Lower leg skin (tissue), 4 donors: ENCODE measurements around the gene SARNP. TPM values are rescaled to one million over a fixed set of nuclear protein-coding genes. Genes with fewer than 3 reads are reported as not detected.
A peak's percentile ranks its signal among the peaks of the same experiment; 100 is the strongest.

ENCODE experiments used
- DNase-seq, 2 donors: peaks; one replicate each; pipeline ENCODE4 v3.0.0-alpha.2; 2019; ENCODE audit warnings: low spot score in 2 of 2
- H3K4me3 ChIP-seq: fragments of 200-600 bp; sonication (generic); 2 replicates; pipeline ENCODE4 v1.5.1; 2017; ENCODE audit warnings: mild to moderate bottlenecking, low read depth; ENCODE audit not compliant: poor library complexity, severe bottlenecking
- POLR2A ChIP-seq, 2 donors: fragments of 450-650 bp; IDR thresholded peaks; one replicate each; pipeline ENCODE4 v1.6.1; 2016 to 2017; ENCODE audit warnings: antibody characterized with exemption in 2 of 2, mild to moderate bottlenecking in 1 of 2, moderate library complexity in 1 of 2
- whole genome bisulfite sequencing, 2 donors: methylation state at CpG; one replicate each; pipeline ENCODE4 v1.1.5; 2018; 5-methylcytosine and 5-hydroxymethylcytosine counted together
- intact Hi-C: fragments of 100-400 bp; cut with DNase I; formaldehyde crosslinking; loops from one replicate; pipeline ENCODE4 v1.15.0; 2023; ENCODE audit warnings: low total_unique reads
- total RNA-seq, 4 donors: library from RNA; depleted of rRNA; stranded (reverse); fragments of >200 nt; gene quantifications; one replicate each; pipeline ENCODE4 v1.1.0, GENCODE V29; 2016
- TF ChIP-seq, protein P1 (sequence below), 3 donors: fragments of 450-650 bp; IDR thresholded peaks; one replicate each; pipeline ENCODE4 v1.5.1; 2016; ENCODE audit warnings: antibody characterized with exemption in 3 of 3, mild to moderate bottlenecking in 3 of 3, moderate library complexity in 2 of 3

The SARNP gene
- total RNA-seq, 4 donors from 2014 or later = 36.8 to 62.1 (median 59.6) TPM

DNA sequence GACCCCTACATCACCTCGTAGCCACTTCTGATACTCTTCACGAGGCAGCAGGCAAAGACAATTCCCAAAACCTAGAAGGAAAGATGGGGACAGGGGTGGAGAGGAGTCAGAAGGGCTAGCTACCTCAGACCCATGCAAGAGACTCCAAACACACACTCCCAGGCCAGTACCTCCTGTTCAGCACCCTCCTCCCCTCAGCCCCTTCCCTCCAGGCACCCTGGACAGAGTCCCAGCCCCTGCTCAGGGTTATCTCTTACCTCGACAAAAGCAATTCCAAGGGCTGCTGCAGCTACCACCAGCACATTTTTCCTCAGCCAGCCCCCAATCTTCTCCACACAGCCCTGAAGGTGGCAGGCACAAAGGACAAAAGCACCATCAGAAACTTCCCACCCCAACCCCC lies 92.0 kb downstream of the SARNP start:
- no peak for TF ChIP-seq POLR2A (IDR thresholded peaks at IDR 0.05)
- TF ChIP-seq, protein P1, sequence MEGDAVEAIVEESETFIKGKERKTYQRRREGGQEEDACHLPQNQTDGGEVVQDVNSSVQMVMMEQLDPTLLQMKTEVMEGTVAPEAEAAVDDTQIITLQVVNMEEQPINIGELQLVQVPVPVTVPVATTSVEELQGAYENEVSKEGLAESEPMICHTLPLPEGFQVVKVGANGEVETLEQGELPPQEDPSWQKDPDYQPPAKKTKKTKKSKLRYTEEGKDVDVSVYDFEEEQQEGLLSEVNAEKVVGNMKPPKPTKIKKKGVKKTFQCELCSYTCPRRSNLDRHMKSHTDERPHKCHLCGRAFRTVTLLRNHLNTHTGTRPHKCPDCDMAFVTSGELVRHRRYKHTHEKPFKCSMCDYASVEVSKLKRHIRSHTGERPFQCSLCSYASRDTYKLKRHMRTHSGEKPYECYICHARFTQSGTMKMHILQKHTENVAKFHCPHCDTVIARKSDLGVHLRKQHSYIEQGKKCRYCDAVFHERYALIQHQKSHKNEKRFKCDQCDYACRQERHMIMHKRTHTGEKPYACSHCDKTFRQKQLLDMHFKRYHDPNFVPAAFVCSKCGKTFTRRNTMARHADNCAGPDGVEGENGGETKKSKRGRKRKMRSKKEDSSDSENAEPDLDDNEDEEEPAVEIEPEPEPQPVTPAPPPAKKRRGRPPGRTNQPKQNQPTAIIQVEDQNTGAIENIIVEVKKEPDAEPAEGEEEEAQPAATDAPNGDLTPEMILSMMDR (IDR thresholded peaks at IDR 0.05) = no peak
- 52 to 53% methylated on average over 3 of the region's 3 CpGs for WGBS, 2 donors
- intact Hi-C loops = no loop called here
- DNase-seq = no peak
- no peak overlapping the region for H3K4me3 ChIP-seq

DNA sequence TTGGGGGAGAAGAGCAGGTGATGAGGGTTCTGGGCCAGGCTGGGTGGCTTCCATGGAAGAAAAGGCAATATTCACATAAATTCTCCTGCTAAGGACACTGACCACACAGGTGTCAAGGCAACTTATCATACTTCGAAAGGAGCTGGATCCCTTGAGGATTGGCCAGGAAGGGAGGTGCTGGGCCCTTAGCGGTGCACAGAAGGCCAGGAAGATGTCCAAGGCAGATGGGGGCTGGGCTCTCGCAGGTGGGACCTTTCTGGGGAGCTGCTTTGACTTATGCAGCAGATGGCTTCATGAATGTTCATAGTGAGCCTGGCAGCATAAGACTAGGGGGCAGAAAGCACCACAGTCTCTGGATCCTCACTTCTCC lies 92.6 kb downstream of the SARNP start:
- 43 to 50% methylated on average over 3 of the region's 3 CpGs for WGBS, 2 donors
- intact Hi-C loops = no loop called here
- no peak for DNase-seq

DNA sequence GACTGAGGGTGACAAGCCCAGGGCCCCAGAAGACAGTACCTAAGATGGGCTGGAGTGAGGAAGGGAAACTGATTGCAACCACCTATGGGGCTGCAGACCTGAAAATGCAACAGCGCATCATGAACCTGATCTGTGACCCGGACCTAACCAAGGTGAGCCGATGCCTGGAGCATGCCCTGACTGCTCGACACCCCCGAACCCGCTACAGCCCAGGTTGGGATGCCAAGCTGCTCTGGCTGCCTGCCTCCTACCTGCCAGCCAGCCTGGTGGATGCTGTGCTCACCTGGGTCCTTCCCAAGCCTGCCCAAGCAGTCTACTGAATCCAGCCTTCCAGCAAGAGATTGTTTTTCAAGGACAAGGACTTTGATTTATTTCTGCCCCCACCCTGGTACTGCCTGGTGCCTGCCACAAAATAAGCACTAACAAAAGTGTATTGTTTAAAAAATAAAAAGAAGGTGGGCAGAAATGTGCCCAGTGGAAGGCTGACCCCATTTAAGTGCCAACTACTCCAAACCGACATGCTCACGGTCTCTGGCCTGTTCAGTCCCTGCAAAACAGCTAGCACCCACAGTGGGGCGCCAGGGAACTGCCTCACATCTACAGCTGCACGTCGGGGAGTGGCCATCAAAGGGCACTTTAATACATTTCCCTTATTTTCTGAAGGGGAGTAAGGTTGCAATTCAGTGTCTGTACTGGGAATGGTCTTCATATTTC lies 93.1 kb downstream of the SARNP start:
- TF ChIP-seq, protein P1 (IDR thresholded peaks at IDR 0.05) = no peak
- TF ChIP-seq POLR2A (IDR thresholded peaks at IDR 0.05) = no peak
- no peak overlapping the region for H3K4me3 ChIP-seq
- intact Hi-C loops = no loop called here
- peak; percentile 71 to 93 for DNase-seq
- WGBS, 2 donors = 34 to 41% methylated on average over 11 of the region's 11 CpGs

More for the DNA sequence above, 92.6 kb downstream of the SARNP start:
- TF ChIP-seq, protein P1 (IDR thresholded peaks at IDR 0.05) = no peak
- no peak for TF ChIP-seq POLR2A (IDR thresholded peaks at IDR 0.05)
- no peak overlapping the region for H3K4me3 ChIP-seq

DNA sequence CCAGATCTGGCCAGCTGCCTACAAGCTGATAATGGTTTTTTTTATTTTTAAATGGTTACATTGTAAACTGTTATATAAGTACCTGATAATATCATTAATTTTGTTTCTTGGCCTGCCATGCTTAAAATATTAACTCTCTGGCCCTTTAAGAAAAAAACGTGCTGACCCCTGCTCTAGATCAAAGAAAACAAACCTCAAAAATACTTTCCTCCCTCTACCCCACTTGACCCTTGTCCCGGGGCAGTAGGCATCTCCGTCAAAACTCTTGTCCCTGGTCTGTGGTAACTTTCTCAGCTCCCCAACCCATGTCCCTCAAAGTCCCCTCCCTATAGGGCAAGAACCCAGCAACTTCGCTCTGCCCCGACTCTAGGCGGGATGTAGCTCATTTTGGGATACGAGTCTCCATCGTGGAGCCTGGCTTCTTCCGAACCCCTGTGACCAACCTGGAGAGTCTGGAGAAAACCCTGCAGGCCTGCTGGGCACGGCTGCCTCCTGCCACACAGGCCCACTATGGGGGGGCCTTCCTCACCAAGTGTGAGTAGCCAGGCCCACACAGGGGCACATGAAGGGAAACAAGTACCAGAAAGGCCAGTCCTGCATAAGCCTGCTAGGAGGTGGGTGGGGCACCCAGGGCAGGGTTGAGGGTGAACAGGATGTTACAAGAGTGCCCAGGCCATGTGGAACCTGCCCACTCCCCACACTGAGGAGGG lies 93.9 kb downstream of the SARNP start:
- intact Hi-C loops = no loop called here
- DNase-seq = no peak
- TF ChIP-seq POLR2A (IDR thresholded peaks at IDR 0.05) = no peak
- TF ChIP-seq, protein P1 (IDR thresholded peaks at IDR 0.05) = no peak
- WGBS, 2 donors = 55 to 64% methylated on average over 10 of the region's 10 CpGs
- no peak overlapping the region for H3K4me3 ChIP-seq

DNA sequence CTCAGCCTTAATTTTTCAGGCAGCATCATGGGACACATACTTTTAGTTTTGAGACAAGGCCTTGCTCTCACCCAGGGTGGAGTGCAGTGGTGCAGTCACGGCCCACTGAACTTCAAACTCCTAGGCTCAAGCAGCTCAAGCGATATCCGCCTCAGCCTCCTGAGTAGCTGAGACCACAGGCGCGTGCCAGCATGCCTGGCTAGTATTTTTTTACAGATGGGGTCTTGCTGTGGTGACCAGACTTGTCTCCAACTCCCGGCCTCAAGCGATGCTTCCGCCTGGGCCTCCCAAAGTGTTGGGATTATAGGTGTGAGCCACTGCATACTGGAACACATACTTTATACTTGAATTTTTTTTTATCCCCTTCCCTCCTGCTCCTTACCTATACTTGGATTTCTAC lies 94.6 kb downstream of the SARNP start:
- WGBS, 2 donors = 87% methylated on average over 8 of the region's 8 CpGs
- intact Hi-C loops = no loop called here
- H3K4me3 ChIP-seq = no peak overlapping the region
- DNase-seq = no peak
- TF ChIP-seq POLR2A (IDR thresholded peaks at IDR 0.05) = no peak
- TF ChIP-seq, protein P1 (IDR thresholded peaks at IDR 0.05) = no peak
